Measurements from ENCODE around the gene OR2A1.
A peak's percentile ranks its signal among the peaks of the same experiment; 100 is the strongest.
"Not testable (repeated sequence)": the region's sequence is repeated elsewhere in the genome, so short reads cannot be mapped to it uniquely, and the experiment has no call there.

The OR2A1 gene

GRCh38 chr7:144311872-144312469, at the start of gene OR2A1:
Gene OR2A1 (plus strand): TSS chr7:144312419. CDS start chr7:144318125, 5,706 bp downstream.
- DNase-seq, result not testable (repeated sequence)

- DNase-seq, result not testable (repeated sequence)
Measured at GRCh38 chr7:144264692-144265091, 47.5 kb upstream of the OR2A1 start, which contains the start of gene OR2A7. Gene OR2A7 (minus strand): TSS chr7:144264792. CDS start chr7:144259628, 5,164 bp downstream.

GRCh38 chr7:144269188-144269587, 43.0 kb upstream of the OR2A1 start, which contains the start of gene CTAGE8:
Gene CTAGE8 (minus strand): TSS chr7:144269288. CDS start chr7:144269250, 38 bp downstream.
- not testable (repeated sequence) for DNase-seq

- DNase-seq, result not testable (repeated sequence)
Measured at GRCh38 chr7:144275281-144275680, 36.9 kb upstream of the OR2A1 start.

GRCh38 chr7:144280010-144280409, 32.2 kb upstream of the OR2A1 start:
- not testable (repeated sequence) for DNase-seq

GRCh38 chr7:144281981-144282380, 30.2 kb upstream of the OR2A1 start:
- not testable (repeated sequence) for DNase-seq

- not testable (repeated sequence) for DNase-seq
Measured at GRCh38 chr7:144282490-144282889, 29.7 kb upstream of the OR2A1 start.

GRCh38 chr7:144283716-144284115, 28.5 kb upstream of the OR2A1 start:
- not testable (repeated sequence) for DNase-seq

- not testable (repeated sequence) for DNase-seq
Measured at GRCh38 chr7:144287171-144287784, 24.9 kb upstream of the OR2A1 start.

GRCh38 chr7:144291607-144292006, 20.6 kb upstream of the OR2A1 start:
- DNase-seq, result peak; percentile 0 to 18 (median 0)

- DNase-seq, result not testable (repeated sequence)
Measured at GRCh38 chr7:144292384-144293161, 19.6 kb upstream of the OR2A1 start.

- DNase-seq, result not testable (repeated sequence)
Measured at GRCh38 chr7:144293794-144294499, 18.3 kb upstream of the OR2A1 start.

- DNase-seq, result not testable (repeated sequence)
Measured at GRCh38 chr7:144302578-144303303, 9.5 kb upstream of the OR2A1 start.

GRCh38 chr7:144303607-144304006, 8.6 kb upstream of the OR2A1 start:
- DNase-seq, result not testable (repeated sequence)

GRCh38 chr7:144305156-144305555, 7.1 kb upstream of the OR2A1 start:
- not testable (repeated sequence) for DNase-seq

GRCh38 chr7:144309702-144310101, 2.5 kb upstream of the OR2A1 start:
- not testable (repeated sequence) for DNase-seq

- not testable (repeated sequence) for DNase-seq
Measured at GRCh38 chr7:144311218-144311617, 1.0 kb upstream of the OR2A1 start.

GRCh38 chr7:144317537-144317936, 5.3 kb downstream of the OR2A1 start:
- not testable (repeated sequence) for DNase-seq

- DNase-seq, result not testable (repeated sequence)
Measured at GRCh38 chr7:144319547-144319946, 7.3 kb downstream of the OR2A1 start.

- not testable (repeated sequence) for DNase-seq
Measured at GRCh38 chr7:144321677-144322206, 9.5 kb downstream of the OR2A1 start.

- not testable (repeated sequence) for DNase-seq
Measured at GRCh38 chr7:144323359-144323758, 11.1 kb downstream of the OR2A1 start.

- DNase-seq, result not testable (repeated sequence)
Measured at GRCh38 chr7:144325868-144326267, 13.6 kb downstream of the OR2A1 start.
